WTC11 (cell line): ENCODE results near the gene ACOT13.
"Not testable (repeated sequence)": the region's sequence is repeated elsewhere in the genome, so short reads cannot be mapped to it uniquely, and the experiment has no call there.

Experiments used
- AFF4 ChIP-seq: sonication (generic); formaldehyde crosslinking; IDR thresholded peaks from 2 replicates; pipeline ENCODE4 v1.8.1; 2023; ENCODE audit warnings: mild to moderate bottlenecking, missing genetic modification reagents, borderline replicate concordance
- CTCF ChIP-seq: fragments of 200-600 bp; IDR thresholded peaks from 2 replicates; pipeline ENCODE4 v1.8.0; 2022; ENCODE audit warnings: antibody characterized with exemption
- IRF2 ChIP-seq: sonication (generic); formaldehyde crosslinking; IDR thresholded peaks from 2 replicates; pipeline ENCODE4 v1.8.0; 2022; ENCODE audit warnings: low read depth, missing genetic modification reagents, borderline replicate concordance
- NR3C1 ChIP-seq: sonication (generic); formaldehyde crosslinking; conservative IDR thresholded peaks from 2 replicates; pipeline ENCODE4 v1.8.1; 2023; ENCODE audit warnings: low read depth, mild to moderate bottlenecking, missing genetic modification reagents
- ZNF121 ChIP-seq: sonication (generic); formaldehyde crosslinking; IDR thresholded peaks from 2 replicates; pipeline ENCODE4 v1.8.0; 2023; ENCODE audit warnings: missing genetic modification reagents

GRCh38 chr6:24671077-24671476 is 4.2 kb downstream of the ACOT13 start:
- TF ChIP-seq CTCF; IRF2 (CRISPR knock-in tag); NR3C1 (CRISPR knock-in tag); AFF4; ZNF121 (CRISPR knock-in tag): not testable (repeated sequence)
